ENCODE results near the gene HS6ST2.
"Not testable (repeated sequence)": the region's sequence is repeated elsewhere in the genome, so short reads cannot be mapped to it uniquely, and the experiment has no call there.

HS6ST2 gene

GRCh38 chrX:132887569-132887968 lies 70.9 kb downstream of the HS6ST2 start:
- no peaks in the 10 kb centered on the region for H3K36me3 ChIP-seq (ENCODE audit: control insufficient read depth in 2 of 2, insufficient read depth in 2 of 2, low read length in 2 of 2)
- H3K27ac ChIP-seq (ENCODE audit: low read depth in 2 of 2, low read length in 2 of 2), result no peak overlapping the region
- H3K9ac ChIP-seq (ENCODE audit: low read depth in 1 of 2, low read length in 2 of 2), result no peak overlapping the region
- no peak overlapping the region for H3K4me3 ChIP-seq (ENCODE audit: low read length in 2 of 2)
- peaks cover 0 to 2% of the 10 kb centered on the region in 2 donors for H3K9me3 ChIP-seq (ENCODE audit: control insufficient read depth in 2 of 2, low read length in 2 of 2)
- H3K4me1 ChIP-seq (ENCODE audit: control insufficient read depth in 2 of 2, insufficient read depth in 2 of 2, low read length in 2 of 2), result no peaks in the 10 kb centered on the region
- no peaks in the 10 kb centered on the region for H3K27me3 ChIP-seq (ENCODE audit: control insufficient read depth in 2 of 2, insufficient read depth in 2 of 2, low read length in 2 of 2)

GRCh38 chrX:132883358-132883915 lies 75.0 kb downstream of the HS6ST2 start:
- H3K27ac ChIP-seq (ENCODE audit: low read depth in 2 of 2, low read length in 2 of 2), result no peak overlapping the region
- H3K4me1 ChIP-seq (ENCODE audit: control insufficient read depth in 2 of 2, insufficient read depth in 2 of 2, low read length in 2 of 2), result no peaks in the 10 kb centered on the region
- no peaks in the 10 kb centered on the region for H3K36me3 ChIP-seq (ENCODE audit: control insufficient read depth in 2 of 2, insufficient read depth in 2 of 2, low read length in 2 of 2)
- H3K27me3 ChIP-seq (ENCODE audit: control insufficient read depth in 2 of 2, insufficient read depth in 2 of 2, low read length in 2 of 2), result no peaks in the 10 kb centered on the region
- no peak overlapping the region for H3K9ac ChIP-seq (ENCODE audit: low read depth in 1 of 2, low read length in 2 of 2)
- no peak overlapping the region for H3K4me3 ChIP-seq (ENCODE audit: low read length in 2 of 2)
- peaks cover 0 to 2% of the 10 kb centered on the region in 2 donors for H3K9me3 ChIP-seq (ENCODE audit: control insufficient read depth in 2 of 2, low read length in 2 of 2)

- not testable (repeated sequence) for H3K27me3 ChIP-seq (ENCODE audit: control insufficient read depth in 2 of 2, insufficient read depth in 2 of 2, low read length in 2 of 2); H3K4me3 ChIP-seq (ENCODE audit: low read length in 2 of 2); H3K4me1 ChIP-seq (ENCODE audit: control insufficient read depth in 2 of 2, insufficient read depth in 2 of 2, low read length in 2 of 2); H3K9ac ChIP-seq (ENCODE audit: low read depth in 1 of 2, low read length in 2 of 2); H3K27ac ChIP-seq (ENCODE audit: low read depth in 2 of 2, low read length in 2 of 2); H3K9me3 ChIP-seq (ENCODE audit: control insufficient read depth in 2 of 2, low read length in 2 of 2); H3K36me3 ChIP-seq (ENCODE audit: control insufficient read depth in 2 of 2, insufficient read depth in 2 of 2, low read length in 2 of 2)
Observed at GRCh38 chrX:132880753-132881152, 77.7 kb downstream of the HS6ST2 start.

GRCh38 chrX:132877954-132878536 lies 80.4 kb downstream of the HS6ST2 start:
- Histone ChIP-seq H3K27me3 (ENCODE audit: control insufficient read depth in 2 of 2, insufficient read depth in 2 of 2, low read length in 2 of 2) (no peaks in the 10 kb centered on the region), H3K9ac (ENCODE audit: low read depth in 1 of 2, low read length in 2 of 2) (no peak overlapping the region), H3K4me3 (ENCODE audit: low read length in 2 of 2) (no peak overlapping the region), H3K9me3 (ENCODE audit: control insufficient read depth in 2 of 2, low read length in 2 of 2) (no peaks in the 10 kb centered on the region), H3K36me3 (ENCODE audit: control insufficient read depth in 2 of 2, insufficient read depth in 2 of 2, low read length in 2 of 2) (no peaks in the 10 kb centered on the region), H3K27ac (ENCODE audit: low read depth in 2 of 2, low read length in 2 of 2) (no peak overlapping the region), H3K4me1 (ENCODE audit: control insufficient read depth in 2 of 2, insufficient read depth in 2 of 2, low read length in 2 of 2) (no peaks in the 10 kb centered on the region)

- no peaks in the 10 kb centered on the region for H3K27me3 ChIP-seq (ENCODE audit: control insufficient read depth in 2 of 2, insufficient read depth in 2 of 2, low read length in 2 of 2)
- no peak overlapping the region for H3K27ac ChIP-seq (ENCODE audit: low read depth in 2 of 2, low read length in 2 of 2)
- no peak overlapping the region for H3K9ac ChIP-seq (ENCODE audit: low read depth in 1 of 2, low read length in 2 of 2)
- no peaks in the 10 kb centered on the region for H3K4me1 ChIP-seq (ENCODE audit: control insufficient read depth in 2 of 2, insufficient read depth in 2 of 2, low read length in 2 of 2)
- no peak overlapping the region for H3K4me3 ChIP-seq (ENCODE audit: low read length in 2 of 2)
- no peaks in the 10 kb centered on the region for H3K36me3 ChIP-seq (ENCODE audit: control insufficient read depth in 2 of 2, insufficient read depth in 2 of 2, low read length in 2 of 2)
- H3K9me3 ChIP-seq (ENCODE audit: control insufficient read depth in 2 of 2, low read length in 2 of 2), result no peaks in the 10 kb centered on the region
Observed at GRCh38 chrX:132876523-132877338, 81.7 kb downstream of the HS6ST2 start.

GRCh38 chrX:132875650-132876522 lies 82.5 kb downstream of the HS6ST2 start:
- Histone ChIP-seq H3K27ac (ENCODE audit: low read depth in 2 of 2, low read length in 2 of 2) (no peak overlapping the region), H3K27me3 (ENCODE audit: control insufficient read depth in 2 of 2, insufficient read depth in 2 of 2, low read length in 2 of 2) (no peaks in the 10 kb centered on the region), H3K9me3 (ENCODE audit: control insufficient read depth in 2 of 2, low read length in 2 of 2) (no peaks in the 10 kb centered on the region), H3K4me1 (ENCODE audit: control insufficient read depth in 2 of 2, insufficient read depth in 2 of 2, low read length in 2 of 2) (no peaks in the 10 kb centered on the region), H3K4me3 (ENCODE audit: low read length in 2 of 2) (no peak overlapping the region), H3K9ac (ENCODE audit: low read depth in 1 of 2, low read length in 2 of 2) (no peak overlapping the region), H3K36me3 (ENCODE audit: control insufficient read depth in 2 of 2, insufficient read depth in 2 of 2, low read length in 2 of 2) (no peaks in the 10 kb centered on the region)

GRCh38 chrX:132862562-132862961 lies 95.9 kb downstream of the HS6ST2 start:
- Histone ChIP-seq H3K4me1 (ENCODE audit: control insufficient read depth in 2 of 2, insufficient read depth in 2 of 2, low read length in 2 of 2) (no peaks in the 10 kb centered on the region), H3K9me3 (ENCODE audit: control insufficient read depth in 2 of 2, low read length in 2 of 2) (no peaks in the 10 kb centered on the region), H3K4me3 (ENCODE audit: low read length in 2 of 2) (no peak overlapping the region), H3K27ac (ENCODE audit: low read depth in 2 of 2, low read length in 2 of 2) (no peak overlapping the region), H3K27me3 (ENCODE audit: control insufficient read depth in 2 of 2, insufficient read depth in 2 of 2, low read length in 2 of 2) (no peaks in the 10 kb centered on the region), H3K36me3 (ENCODE audit: control insufficient read depth in 2 of 2, insufficient read depth in 2 of 2, low read length in 2 of 2) (no peaks in the 10 kb centered on the region), H3K9ac (ENCODE audit: low read depth in 1 of 2, low read length in 2 of 2) (no peak overlapping the region)

GRCh38 chrX:132861076-132861475 lies 97.4 kb downstream of the HS6ST2 start:
- Histone ChIP-seq H3K27ac (ENCODE audit: low read depth in 2 of 2, low read length in 2 of 2) (no peak overlapping the region), H3K9ac (ENCODE audit: low read depth in 1 of 2, low read length in 2 of 2) (no peak overlapping the region), H3K36me3 (ENCODE audit: control insufficient read depth in 2 of 2, insufficient read depth in 2 of 2, low read length in 2 of 2) (no peaks in the 10 kb centered on the region), H3K4me1 (ENCODE audit: control insufficient read depth in 2 of 2, insufficient read depth in 2 of 2, low read length in 2 of 2) (no peaks in the 10 kb centered on the region), H3K4me3 (ENCODE audit: low read length in 2 of 2) (no peak overlapping the region), H3K9me3 (ENCODE audit: control insufficient read depth in 2 of 2, low read length in 2 of 2) (no peaks in the 10 kb centered on the region), H3K27me3 (ENCODE audit: control insufficient read depth in 2 of 2, insufficient read depth in 2 of 2, low read length in 2 of 2) (no peaks in the 10 kb centered on the region)

GRCh38 chrX:132860200-132860599 lies 98.2 kb downstream of the HS6ST2 start:
- Histone ChIP-seq H3K9me3 (ENCODE audit: control insufficient read depth in 2 of 2, low read length in 2 of 2) (no peaks in the 10 kb centered on the region), H3K27me3 (ENCODE audit: control insufficient read depth in 2 of 2, insufficient read depth in 2 of 2, low read length in 2 of 2) (no peaks in the 10 kb centered on the region), H3K9ac (ENCODE audit: low read depth in 1 of 2, low read length in 2 of 2) (no peak overlapping the region), H3K4me1 (ENCODE audit: control insufficient read depth in 2 of 2, insufficient read depth in 2 of 2, low read length in 2 of 2) (no peaks in the 10 kb centered on the region), H3K36me3 (ENCODE audit: control insufficient read depth in 2 of 2, insufficient read depth in 2 of 2, low read length in 2 of 2) (no peaks in the 10 kb centered on the region), H3K27ac (ENCODE audit: low read depth in 2 of 2, low read length in 2 of 2) (no peak overlapping the region), H3K4me3 (ENCODE audit: low read length in 2 of 2) (no peak overlapping the region)

- H3K27ac ChIP-seq (ENCODE audit: low read depth in 2 of 2, low read length in 2 of 2), result no peak overlapping the region
- no peaks in the 10 kb centered on the region for H3K9me3 ChIP-seq (ENCODE audit: control insufficient read depth in 2 of 2, low read length in 2 of 2)
- no peaks in the 10 kb centered on the region for H3K36me3 ChIP-seq (ENCODE audit: control insufficient read depth in 2 of 2, insufficient read depth in 2 of 2, low read length in 2 of 2)
- no peaks in the 10 kb centered on the region for H3K4me1 ChIP-seq (ENCODE audit: control insufficient read depth in 2 of 2, insufficient read depth in 2 of 2, low read length in 2 of 2)
- H3K9ac ChIP-seq (ENCODE audit: low read depth in 1 of 2, low read length in 2 of 2), result no peak overlapping the region
- no peaks in the 10 kb centered on the region for H3K27me3 ChIP-seq (ENCODE audit: control insufficient read depth in 2 of 2, insufficient read depth in 2 of 2, low read length in 2 of 2)
- no peak overlapping the region for H3K4me3 ChIP-seq (ENCODE audit: low read length in 2 of 2)
Observed at GRCh38 chrX:132858018-132858417, 100.4 kb downstream of the HS6ST2 start.

Data from mucosa of rectum (tissue), 2 donors.